OCI-M2 (cell line): Measurements from ENCODE around the gene ISLR.
"Not testable (repeated sequence)": the region's sequence is repeated elsewhere in the genome, so short reads cannot be mapped to it uniquely, and the experiment has no call there.

Source experiments
- DNase-seq: peaks from one replicate; lab custom pipeline; 2025; ENCODE audit not compliant: unreplicated experiment; lab: John Stamatoyannopoulos, UW

ISLR gene

DNA sequence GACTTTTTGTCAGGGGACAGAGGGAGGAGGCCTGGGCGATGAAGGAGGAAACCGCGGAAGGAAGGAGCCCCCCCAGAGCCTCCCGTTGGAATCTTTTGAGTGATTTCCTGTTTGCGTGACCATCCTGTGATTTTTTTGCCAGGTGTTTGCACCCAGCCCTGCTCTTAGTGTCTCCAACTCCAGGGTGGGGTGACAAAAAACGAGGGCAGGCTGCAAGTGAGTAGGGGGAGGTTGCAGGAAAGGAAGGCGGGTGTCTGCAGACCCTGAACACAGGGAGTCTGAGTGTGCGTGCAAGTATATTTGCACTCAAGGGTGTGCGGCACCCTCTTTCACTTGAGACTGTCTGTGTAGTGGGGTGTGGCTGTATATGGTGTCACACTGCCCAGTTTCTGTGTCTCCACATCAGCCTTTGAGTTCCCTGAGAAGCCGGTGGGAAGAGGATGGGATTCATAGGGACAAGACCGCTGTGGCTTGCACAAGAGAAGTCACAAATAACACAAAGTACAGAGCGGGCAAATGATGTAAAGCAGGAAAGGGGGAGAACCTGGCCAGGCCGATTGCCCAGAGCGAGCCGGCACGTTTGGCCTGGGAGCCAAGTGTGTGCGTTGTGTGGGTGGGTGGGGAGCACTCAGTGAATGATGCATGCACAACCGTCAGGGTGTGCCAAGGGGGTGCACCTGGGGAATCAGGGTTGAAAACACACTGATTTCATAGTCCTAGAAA, 36.5 kb upstream of the ISLR start:
- DNase-seq = no peak

DNA sequence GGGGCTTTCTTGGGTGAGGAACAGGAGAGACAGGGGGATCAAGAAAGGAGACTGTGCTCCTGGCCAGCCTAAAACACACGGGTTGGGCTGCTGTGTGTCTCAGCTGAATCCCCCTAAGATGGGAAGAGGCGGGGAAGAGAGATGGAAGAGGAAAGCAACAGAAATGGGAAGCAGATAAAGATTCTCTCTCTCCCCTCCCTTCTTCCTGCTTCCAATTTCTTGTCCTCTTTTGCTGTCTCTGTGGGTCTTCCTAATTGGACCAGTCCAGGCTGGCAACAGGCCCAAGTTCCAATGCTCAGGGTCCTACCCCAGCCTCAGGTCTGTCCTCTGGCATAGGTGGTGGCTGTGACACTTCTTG, 36.0 kb upstream of the ISLR start:
- DNase-seq = no peak

DNA sequence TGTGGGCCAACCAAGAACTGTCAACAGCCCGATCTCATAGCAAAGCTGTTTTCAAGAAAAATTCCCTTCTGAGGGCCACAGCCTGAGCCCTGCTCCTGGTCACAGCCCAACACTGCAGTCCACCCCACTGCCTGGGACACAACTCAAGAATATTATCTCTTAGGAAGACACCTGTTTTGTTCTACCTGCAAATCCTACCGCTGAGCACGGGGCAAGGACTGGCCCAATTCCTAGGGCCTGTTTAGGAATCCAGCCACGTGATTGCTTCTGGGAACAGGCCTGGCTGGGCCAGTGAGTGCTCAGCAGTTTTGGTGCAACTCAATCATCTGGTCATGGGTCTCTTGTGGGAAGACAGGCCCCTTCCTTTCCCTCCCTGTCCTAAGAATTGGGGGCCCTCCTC, 34.9 kb upstream of the ISLR start:
- no peak for DNase-seq

DNA sequence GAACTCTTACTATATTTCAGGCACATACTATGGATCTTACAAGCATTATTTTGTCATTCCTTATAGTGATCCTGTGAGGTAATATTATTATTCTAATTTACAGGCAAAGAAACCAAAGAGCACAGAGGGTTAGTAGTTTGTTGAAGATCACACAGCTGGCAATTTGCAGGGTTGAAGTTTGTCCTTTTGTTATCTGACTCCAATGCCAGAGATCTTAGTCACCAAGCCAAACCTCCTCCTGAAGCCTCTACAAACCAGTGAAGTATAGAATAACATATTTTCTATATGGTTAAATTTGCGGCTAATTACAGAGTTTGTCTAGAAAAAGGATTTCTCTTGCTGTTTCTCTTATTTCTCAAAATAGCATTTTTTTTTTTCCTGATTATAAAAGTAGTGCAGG, 31.9 kb upstream of the ISLR start:
- no peak for DNase-seq

DNA sequence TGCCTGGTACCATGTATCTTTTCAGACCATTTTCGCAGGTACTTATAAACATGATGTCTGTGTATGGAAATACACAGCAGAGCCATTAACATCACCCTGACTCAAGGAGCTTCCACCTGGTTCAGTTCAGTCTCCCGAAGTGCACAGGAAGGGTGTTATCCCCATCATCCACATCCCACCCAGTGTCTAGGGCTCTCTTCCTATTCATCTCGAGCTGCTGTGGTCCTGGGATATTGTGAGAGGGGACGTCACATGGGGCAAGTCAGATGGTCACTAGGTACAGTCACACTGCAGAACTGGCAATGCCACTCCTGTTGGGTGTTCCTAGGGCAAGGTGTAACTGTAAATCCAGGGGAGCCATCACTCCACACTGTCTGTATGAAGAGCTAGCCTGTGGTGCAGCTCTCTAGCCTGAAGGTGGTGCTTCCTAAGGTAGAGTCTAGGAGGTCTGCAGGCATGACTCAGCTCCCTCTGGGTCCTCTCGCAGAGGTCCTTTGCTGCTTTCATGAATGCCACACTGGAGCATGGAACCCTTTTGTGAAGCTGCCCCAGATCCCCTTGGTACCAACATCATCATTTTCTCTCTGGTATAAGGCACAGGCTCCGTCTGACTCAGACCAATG, 29.2 kb upstream of the ISLR start:
- no peak for DNase-seq

DNA sequence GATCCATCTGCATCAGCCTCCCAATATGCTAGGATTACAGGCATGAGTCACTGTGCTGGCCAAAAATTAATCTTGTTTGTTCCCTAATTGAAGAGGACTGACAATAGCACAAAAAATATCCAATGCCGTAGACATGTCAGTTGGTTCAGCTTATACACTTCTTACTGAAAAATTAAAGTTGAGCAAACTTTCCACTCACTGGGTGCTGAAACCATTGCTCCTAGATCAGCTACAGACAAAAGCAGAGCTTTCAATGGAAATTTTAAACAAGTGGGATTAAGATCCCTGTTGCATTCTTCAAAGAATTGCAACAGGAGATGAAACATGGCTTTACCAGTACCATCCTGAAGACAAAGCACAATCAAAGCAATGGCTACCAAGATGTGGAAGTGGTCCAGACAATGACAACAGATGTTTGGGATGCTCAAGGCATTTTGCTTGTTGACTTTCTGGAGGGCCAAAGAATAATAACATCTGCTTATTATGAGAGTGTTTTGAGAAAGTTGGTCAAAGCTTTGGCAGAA, 27.2 kb upstream of the ISLR start:
- DNase-seq = no peak

DNA sequence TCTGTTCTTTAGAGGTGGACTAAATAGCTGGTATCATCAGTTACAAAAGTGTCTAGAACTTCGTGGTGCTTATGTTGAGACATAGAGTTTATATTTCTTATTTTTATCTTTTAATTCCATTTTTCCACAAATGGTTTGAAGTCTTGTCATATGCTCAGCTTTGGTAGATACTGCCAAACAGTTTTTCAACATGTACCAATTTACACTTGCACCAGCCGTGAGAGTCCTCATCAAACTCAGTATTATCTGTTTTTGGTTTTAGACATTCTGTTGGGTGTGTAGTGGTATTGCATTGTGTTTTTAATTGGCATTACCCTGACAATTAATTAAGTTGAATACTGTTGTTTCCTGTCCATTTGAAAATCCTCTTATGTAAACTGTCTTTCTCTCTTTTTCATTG, 26.5 kb upstream of the ISLR start:
- DNase-seq = no peak

DNA sequence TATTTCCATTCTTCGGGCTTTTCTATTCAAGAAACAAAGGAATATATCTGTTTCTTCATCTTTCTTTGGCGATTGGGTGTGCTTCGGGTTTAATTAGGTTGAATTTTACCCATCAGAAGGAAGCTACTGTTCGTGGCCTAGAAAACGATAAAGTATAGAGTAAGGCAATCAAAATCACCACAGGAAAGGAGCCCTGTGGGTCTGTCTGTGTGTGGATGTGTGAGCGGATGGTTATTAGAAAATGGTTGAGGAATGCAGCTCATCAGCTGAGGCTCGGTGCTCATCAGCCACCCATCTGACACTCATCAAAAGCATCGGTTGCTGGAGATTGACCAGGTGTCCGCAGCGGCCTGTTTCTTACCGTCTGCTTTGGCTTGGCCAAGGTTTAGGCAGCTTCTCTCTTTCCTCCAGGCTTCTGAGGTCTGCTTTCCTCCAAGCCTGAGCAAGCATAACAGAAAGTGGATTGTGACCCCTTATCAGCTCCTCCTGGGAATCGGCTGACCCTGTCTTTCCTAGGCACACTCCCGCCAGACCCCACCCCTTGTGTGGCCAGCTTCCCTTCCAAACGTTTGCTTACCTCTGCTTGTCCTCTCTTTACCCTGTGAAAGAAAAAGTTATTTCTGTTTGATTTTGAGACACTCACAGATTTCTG, 17.6 kb upstream of the ISLR start:
- no peak for DNase-seq

DNA sequence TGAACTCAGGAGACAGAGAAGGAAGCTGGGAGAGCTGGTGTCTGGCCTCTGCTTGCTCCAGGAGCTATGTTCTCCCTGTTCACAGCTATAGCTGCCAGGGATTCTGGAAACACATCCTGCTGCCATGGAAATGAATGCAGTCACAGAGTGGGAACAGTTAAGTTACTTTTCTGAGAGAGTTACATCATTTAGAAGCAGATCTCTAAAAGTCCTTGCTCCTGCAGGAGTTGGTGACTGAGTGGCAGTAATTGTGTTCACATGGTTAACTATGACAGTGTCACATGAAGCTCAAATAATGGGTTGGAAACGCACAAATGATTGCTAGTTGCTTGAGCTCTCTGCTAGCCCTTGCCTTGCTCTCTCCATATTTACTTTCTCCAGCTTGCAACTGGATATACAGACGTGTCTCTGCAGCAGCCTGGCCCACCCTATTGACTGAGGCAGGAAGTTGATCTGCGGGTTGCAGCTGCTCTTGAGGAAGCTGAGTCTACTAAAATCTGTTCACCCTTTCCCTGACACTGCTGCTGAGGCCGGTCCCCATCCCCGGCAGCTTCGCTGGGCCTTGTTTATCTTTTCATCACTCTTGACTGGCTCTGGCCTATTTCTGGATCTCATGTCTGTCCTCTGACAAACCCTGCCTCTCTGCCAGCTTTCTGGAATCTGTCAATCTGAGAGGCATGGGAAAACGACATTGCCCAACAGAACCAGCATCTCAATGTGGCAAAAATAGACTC, 16.7 kb upstream of the ISLR start:
- no peak for DNase-seq

DNA sequence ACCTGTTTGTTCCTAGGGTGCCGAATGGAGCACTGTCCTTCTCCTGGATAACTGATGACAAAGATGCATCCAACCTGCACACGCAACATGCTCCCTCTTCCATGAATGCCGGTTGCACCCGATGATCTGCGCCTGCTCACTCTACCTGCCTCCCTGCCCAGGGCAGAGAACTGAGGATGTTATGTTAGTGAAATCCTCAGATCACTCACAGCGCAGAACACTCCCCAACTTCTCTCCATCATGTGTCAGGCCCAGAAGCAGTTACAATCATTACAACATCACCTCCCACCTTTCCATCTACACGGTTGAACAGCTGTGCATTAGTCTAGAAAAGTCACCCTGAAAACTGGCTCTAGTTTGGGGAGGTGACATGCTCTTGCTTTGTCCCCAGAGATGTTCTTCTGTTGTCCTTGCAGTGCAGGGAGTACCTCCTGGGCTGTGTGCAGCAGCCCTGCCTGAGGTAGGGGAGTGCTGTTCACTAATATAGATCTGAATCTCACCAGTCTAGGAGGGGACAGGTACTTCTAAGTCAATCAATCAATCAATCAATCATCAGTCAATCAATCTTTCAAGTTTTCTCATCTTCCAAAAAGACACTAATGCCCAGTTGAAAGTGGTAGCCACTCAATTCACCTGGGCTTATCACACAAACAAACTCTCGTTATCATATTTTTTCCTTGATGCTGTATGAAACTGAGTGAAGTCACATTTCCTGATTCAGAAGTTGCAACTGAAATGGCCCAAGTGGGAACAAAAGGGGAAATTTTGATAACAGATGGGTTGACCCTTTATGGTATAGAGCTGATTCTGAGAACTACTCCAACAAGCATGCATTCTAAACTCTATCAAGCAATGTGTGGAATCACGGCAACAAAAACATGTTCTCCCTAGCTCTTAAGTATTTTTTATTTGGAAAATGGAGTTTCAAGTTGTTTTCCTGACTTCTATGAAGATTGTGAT, 15.4 kb upstream of the ISLR start:
- DNase-seq = no peak

DNA sequence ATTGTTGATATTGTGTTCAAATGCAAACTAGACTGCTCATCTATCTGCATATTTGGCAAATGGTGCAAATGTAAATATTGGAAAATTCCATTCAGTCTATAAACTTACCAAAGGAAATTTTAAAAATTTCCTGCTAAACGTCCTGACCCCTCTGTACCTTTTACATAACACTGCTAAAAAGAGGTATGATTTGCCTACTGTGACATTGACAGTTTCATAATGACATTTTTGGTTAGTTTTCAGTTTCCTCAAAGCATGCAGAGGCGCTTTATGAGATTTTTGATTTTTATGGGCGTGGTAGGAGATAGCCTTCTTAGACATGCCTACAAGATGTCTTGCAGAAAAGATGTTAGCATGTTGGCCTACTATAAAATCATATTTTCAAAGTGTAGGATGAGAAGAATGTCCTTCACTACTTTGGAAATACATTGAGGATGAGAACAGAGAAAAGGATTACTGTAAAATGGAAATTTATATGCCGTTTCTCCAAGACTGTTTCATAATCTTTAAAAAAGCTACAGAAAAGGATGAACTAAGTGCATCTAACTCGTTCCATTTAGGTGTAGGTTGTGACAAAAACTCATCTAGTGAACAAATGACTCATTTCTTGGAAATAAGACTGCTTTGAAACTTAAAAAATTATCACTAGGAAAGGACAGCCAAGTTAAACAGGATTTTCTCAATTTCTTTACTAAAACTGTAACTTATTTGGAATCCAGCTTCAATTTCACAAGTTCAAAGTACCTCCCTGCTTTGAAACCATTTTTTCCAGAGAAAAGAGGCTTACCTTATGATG, 14.5 kb upstream of the ISLR start:
- DNase-seq = no peak

DNA sequence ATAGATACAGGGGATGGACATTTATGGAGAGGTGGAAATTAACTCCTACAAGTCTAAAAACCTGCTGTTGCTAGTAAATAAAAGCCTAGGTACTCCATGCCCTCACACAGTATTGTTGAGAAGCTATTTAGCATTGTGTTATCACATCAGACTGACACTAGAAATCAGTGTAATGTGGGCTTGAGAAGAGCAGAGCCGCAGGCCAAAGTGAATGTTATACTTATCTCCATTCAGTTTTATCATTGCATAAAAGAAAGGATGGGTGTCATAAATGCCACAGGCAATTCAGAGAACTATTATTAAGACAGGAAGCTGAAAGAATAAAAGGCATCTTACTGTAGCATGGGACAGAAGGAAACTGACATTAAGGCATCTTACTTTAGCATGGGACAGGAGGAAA, 13.7 kb upstream of the ISLR start:
- no peak for DNase-seq

DNA sequence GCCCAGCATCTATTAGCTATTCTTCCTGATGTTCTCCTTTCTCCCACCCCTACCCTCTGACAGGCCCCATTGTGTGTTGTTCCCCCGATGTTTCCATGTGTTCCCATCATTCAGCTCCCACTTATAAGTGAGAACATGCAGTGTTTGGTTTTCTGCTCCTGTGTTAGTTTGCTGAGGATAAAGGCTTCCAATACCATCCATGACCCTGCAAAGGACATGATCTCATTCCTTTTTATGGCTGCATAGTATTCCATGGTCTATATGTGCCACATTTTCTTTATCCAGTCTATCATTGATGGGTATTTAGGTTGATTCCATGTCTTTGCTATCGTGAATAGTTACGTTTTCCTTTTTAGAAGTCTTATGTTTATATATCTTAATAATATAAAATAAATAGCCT, 13.1 kb upstream of the ISLR start:
- DNase-seq = not testable (repeated sequence)

DNA sequence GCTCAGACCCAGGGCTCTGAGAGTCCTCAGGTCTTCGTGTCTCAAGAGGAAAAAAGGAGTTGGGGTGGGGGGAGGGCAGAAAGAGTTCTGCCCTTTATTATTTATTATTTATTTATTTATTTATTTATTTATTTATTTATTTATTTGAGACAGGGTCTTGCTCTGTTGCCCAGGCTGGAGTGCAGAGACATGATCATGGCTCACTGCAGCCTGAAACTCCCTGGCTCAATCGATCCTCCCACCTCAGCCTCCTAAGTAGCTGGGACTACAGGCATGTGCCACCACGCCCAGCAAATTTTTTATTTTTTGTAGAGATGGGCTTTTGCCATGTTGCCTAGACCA, 11.3 kb upstream of the ISLR start:
- DNase-seq = not testable (repeated sequence)

DNA sequence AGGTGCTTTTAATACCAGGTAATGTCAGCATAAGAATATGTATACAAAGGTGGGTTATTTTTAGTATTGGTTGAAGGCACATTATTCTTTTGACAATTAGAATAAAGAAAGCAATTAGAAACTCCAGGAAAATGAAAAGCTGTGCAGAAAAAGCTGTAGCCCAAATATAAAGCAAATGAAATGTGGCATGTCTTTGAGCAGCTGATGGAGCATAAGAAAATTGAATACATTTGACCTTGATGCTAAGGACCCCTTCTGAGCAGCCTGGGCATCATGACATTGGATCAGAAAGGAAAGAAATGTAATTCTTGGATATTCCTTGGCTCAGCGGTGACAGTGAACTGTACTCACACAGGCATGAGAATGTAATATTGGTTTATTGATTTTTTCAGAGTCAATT, 8.0 kb upstream of the ISLR start:
- no peak for DNase-seq

DNA sequence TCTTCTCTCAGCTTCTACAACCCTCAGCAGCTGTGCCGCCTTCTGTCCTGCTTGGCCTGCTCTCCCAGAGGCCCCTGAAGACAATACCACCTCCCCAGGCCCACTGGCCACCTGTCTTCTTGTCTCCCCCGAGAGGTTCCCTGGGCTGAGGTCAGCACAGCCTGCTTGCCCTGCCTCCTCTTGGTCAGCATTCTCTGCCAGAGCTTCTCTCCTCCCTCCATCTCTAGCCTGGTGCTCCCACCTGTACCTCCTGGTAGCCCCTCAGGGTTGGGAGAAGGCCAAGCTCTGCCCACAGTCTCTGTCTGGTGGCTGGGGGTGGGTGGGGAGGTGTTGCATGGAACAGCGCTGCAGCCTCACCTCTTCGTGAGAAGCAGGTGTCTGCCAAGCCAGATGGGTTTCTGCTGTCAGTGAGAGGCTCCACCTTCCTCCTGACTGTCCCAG, 5.6 kb upstream of the ISLR start:
- no peak for DNase-seq

DNA sequence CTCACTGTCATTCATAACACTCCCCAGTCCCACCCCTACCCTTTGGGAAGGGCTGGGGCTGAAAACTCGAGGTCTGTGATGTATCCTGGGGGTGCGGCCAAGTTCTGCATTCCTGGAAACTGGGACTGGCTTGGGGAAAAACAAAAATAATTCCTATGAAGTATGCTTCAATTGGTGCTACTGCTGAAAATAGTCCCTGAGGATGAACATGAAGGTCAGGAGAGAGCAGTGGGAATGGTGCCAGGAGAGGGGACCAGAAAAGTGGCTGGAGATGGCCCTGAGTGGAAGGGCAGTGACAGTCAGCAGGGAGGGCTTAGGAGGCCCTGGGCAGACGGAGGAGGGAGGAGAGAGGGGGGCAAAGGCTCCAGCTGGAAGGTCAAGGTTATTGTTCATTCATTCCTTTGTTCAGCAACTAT, 4.8 kb upstream of the ISLR start:
- no peak for DNase-seq

DNA sequence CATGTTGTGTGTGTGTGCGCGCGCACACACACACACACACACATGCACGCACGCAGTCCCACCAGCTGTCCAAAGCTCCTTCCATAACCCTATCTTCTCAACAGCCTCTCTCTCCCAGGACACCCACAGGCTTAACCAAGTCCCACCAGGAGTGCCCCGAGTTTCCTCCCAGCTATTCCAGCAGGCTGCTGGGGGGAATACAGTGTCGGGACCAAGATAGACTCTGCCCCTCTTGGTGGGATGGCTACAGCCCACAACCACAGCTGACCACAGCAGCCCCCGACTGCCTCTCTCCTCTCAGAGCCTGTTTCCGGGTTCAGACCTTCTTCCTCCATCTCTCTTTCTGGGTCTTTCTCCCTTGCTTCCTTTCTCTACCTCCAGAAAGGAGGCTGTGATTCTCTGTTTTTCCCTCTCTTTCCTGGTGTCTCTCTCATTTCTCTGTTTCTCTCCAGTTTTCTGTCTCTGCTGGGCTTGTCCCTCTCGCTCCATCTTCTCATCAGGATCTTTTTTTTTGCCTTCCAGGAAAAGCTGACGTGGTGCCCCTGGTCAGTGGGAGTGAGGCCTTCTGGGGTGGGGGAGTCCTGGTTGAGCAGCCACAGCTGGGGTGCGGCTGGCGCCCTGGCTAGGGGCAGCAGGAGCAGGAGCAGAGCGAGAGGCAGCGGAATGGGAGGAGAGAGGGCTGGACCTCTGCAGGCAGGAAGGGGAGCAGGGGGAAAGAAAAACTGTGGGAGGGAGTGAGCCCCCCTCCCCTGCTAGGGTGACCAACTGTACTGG, 3.3 kb upstream of the ISLR start:
- DNase-seq = no peak
